Measurements from ENCODE around the gene RASGEF1C.

GRCh38 chr5:180116077-180116999, 92.7 kb downstream of the RASGEF1C start:
- TF ChIP-seq CTCF (IDR thresholded peaks at IDR 0.05; ENCODE audit: insufficient read depth, low read length, poor library complexity, severe bottlenecking) (no peak), EZH2phosphoT487 (conservative IDR thresholded peaks at IDR 0.05; ENCODE audit: low read length) (no peak)
